Keratinocyte (primary cell): ENCODE measurements around the gene PRG2.

Source experiments
- CTCF ChIP-seq, 3 experiments: IDR thresholded peaks in 1 of 3; conservative IDR thresholded peaks in 1 of 3; optimal IDR thresholded peaks in 1 of 3; 2 replicates in 2 of 3; 3 replicates in 1 of 3; pipeline versions ENCODE3 to v1.5.1; 2011; ENCODE audit warnings: low read length in 3 of 3, mild to moderate bottlenecking in 3 of 3, moderate library complexity in 2 of 3, control low read depth in 1 of 3, inconsistent platforms in 1 of 3; ENCODE audit not compliant: insufficient read depth in 2 of 3; ENCODE audit errors: extremely low read depth in 1 of 3
- EZH2 ChIP-seq: IDR thresholded peaks from one replicate; pipeline ENCODE4 v1.6.1; 2012; ENCODE audit warnings: inconsistent platforms, mild to moderate bottlenecking, low read length, moderate library complexity

GRCh38 chr11:57428643-57429042 lies 38.2 kb upstream of the PRG2 start:
- TF ChIP-seq CTCF (optimal IDR thresholded peaks at IDR 0.05 in 1 of 3, IDR thresholded peaks at IDR 0.05 in 1 of 3, conservative IDR thresholded peaks at IDR 0.05 in 1 of 3; ENCODE audit: extremely low read depth in 1 of 3, insufficient read depth in 2 of 3, low read length in 3 of 3), result no peak
- no peak for TF ChIP-seq EZH2
